ENCODE measurements around the gene TRIM16.

GRCh38 chr17:15650741-15651582, 33.1 kb downstream of the TRIM16 start:
- TF ChIP-seq CTCF (conservative IDR thresholded peaks at IDR 0.05; ENCODE audit: low read depth, low read length) (no peak), CHD1 (IDR thresholded peaks at IDR 0.05; ENCODE audit: low read depth, low read length) (no peak), ELK1 (IDR thresholded peaks at IDR 0.05; ENCODE audit: borderline replicate concordance, low read depth, low read length) (no peak), RCOR1 (IDR thresholded peaks at IDR 0.05; ENCODE audit: insufficient replicate concordance, low read length) (no peak), POLR2A (IDR thresholded peaks at IDR 0.05; ENCODE audit: low read depth, low read length) (no peak)

Data from IMR-90 (cell line).